ENCODE data around the gene PITPNC1. TPM values are rescaled to one million over a fixed set of nuclear protein-coding genes. Genes with fewer than 3 reads are reported as not detected.

The PITPNC1 gene
- total RNA-seq, 4 donors from 2014 or later: 1.9 to 12.4 (median 5.2) TPM

DNA sequence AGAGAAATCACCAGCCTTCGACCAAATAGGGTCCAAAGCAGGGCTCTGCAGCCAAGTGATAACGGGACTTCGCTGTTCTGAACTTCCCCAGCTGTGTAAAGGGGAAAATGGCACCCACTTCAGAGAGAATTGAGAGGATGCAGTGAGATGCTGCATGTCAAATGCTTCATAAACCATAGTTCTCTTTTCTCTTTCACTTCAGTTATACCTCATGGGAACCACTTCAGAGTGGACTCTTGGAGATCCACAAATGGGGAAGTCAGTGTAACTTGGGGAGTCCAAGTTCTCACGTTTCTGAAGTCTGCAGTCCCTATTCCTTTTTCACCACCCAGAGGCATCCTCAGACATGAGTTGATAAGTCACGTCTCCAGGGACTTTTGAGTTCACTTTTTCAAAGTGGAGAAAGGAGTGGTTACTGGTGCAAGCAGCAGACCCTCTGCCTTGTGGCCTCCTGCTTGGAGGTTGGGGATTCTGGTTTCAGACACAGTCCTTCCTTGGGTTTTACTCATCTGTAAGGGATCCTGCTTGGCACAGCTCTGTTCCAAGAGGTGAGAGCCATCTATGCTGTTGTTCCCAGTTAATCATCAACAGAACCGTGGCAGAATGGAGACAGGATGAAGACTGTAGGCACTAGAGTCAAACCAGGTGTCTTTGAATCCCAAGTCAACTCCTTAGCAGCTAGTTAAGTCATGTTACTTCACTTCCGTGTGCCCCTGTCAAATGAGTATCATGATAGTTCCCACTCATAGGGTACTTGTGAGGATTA, 217.2 kb downstream of the PITPNC1 start:
- no peak for DNase-seq
- Histone ChIP-seq H3K27me3 (no peaks in the 10 kb centered on the region), H3K4me3 (no peak overlapping the region), H3K4me1 (peaks cover 0 to 4% (median 0%) of the 10 kb centered on the region in 4 donors), H3K27ac (no peak overlapping the region), H3K9me3 (no peaks in the 10 kb centered on the region), H3K36me3 (no peaks in the 10 kb centered on the region)
- no peak for TF ChIP-seq POLR2A (IDR thresholded peaks at IDR 0.05)
- TF ChIP-seq, protein P1, sequence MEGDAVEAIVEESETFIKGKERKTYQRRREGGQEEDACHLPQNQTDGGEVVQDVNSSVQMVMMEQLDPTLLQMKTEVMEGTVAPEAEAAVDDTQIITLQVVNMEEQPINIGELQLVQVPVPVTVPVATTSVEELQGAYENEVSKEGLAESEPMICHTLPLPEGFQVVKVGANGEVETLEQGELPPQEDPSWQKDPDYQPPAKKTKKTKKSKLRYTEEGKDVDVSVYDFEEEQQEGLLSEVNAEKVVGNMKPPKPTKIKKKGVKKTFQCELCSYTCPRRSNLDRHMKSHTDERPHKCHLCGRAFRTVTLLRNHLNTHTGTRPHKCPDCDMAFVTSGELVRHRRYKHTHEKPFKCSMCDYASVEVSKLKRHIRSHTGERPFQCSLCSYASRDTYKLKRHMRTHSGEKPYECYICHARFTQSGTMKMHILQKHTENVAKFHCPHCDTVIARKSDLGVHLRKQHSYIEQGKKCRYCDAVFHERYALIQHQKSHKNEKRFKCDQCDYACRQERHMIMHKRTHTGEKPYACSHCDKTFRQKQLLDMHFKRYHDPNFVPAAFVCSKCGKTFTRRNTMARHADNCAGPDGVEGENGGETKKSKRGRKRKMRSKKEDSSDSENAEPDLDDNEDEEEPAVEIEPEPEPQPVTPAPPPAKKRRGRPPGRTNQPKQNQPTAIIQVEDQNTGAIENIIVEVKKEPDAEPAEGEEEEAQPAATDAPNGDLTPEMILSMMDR (IDR thresholded peaks at IDR 0.05): no peak

DNA sequence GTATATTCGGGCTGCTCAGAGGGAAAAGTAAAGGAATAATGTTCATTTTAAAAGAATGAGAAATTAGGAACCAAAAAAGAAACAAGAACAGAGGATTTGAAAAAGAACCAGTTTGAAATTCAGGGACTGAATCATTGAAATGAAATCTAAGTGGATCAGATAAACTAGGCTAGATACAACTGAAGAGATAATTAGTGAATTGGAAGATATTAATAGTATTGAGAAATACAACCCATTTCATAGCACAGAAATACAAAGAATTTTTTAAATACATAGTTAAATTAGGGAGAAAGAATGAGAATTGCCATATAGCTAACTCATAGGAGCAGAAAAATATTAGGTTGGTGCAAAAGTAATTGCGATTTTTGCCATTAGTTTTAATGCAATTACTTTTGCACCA, 223.3 kb downstream of the PITPNC1 start:
- no peaks in the 10 kb centered on the region for H3K36me3 ChIP-seq
- H3K4me3 ChIP-seq: no peak overlapping the region

DNA sequence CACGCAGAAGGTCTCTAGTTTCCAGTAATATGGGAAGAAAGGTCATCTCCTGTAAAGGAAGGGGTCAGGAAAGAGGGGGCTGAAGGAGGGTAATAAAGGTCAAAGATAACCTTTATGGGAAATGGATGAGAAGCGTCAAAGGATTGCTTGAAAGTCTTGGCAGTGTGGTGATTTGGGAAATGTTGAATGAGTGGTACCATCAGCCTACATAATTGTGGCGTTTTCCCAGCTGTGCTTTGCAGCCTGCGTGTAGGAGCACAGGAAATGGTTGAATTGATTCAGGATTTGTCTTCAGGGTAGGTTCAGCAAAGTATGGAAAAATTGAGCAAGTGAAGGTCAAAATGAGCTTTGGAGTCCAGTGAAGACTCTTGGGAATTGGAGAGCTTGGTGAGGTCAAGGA, 224.8 kb downstream of the PITPNC1 start:
- Histone ChIP-seq H3K9me3 (no peaks in the 10 kb centered on the region), H3K36me3 (no peaks in the 10 kb centered on the region), H3K27me3 (no peaks in the 10 kb centered on the region), H3K4me3 (no peak overlapping the region), H3K27ac (no peak overlapping the region), H3K4me1 (peaks cover 0 to 8% (median 0%) of the 10 kb centered on the region in 4 donors)
- no peak for DNase-seq
- TF ChIP-seq, protein P1 (IDR thresholded peaks at IDR 0.05): no peak
- TF ChIP-seq POLR2A (IDR thresholded peaks at IDR 0.05): no peak

More for the DNA sequence above, 223.3 kb downstream of the PITPNC1 start:
- H3K27ac ChIP-seq: no peak overlapping the region
- no peaks in the 10 kb centered on the region for H3K4me1 ChIP-seq
- H3K9me3 ChIP-seq: no peaks in the 10 kb centered on the region
- H3K27me3 ChIP-seq: no peaks in the 10 kb centered on the region
- TF ChIP-seq, protein P1 (IDR thresholded peaks at IDR 0.05): no peak
- no peak for TF ChIP-seq POLR2A (IDR thresholded peaks at IDR 0.05)
- no peak for DNase-seq

DNA sequence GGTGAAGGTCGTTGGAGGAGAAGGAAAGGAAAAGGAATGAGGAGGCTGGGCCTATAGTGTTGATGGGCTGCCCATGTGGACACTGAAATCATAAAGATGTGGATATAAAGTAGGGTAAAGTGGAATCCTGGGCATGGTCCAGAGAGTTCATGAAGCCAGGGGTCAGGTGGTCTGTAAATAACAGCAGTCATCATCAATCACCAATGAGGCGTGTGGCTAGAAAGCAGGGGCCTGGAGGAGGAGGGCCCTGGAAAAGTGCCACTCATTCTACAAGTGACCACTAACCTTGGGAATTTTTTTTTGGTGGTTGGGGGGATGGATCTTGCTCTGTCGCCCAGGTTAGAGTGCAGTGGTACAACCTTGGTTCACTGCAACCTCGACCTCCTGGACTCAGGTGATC, 225.4 kb downstream of the PITPNC1 start:
- no peaks in the 10 kb centered on the region for H3K36me3 ChIP-seq
- no peak for DNase-seq
- H3K9me3 ChIP-seq: no peaks in the 10 kb centered on the region
- H3K27ac ChIP-seq: no peak overlapping the region
- TF ChIP-seq, protein P1 (IDR thresholded peaks at IDR 0.05): no peak
- TF ChIP-seq POLR2A (IDR thresholded peaks at IDR 0.05): no peak
- H3K4me1 ChIP-seq: peaks cover 0 to 8% (median 0%) of the 10 kb centered on the region in 4 donors
- H3K4me3 ChIP-seq: no peak overlapping the region
- H3K27me3 ChIP-seq: no peaks in the 10 kb centered on the region

DNA sequence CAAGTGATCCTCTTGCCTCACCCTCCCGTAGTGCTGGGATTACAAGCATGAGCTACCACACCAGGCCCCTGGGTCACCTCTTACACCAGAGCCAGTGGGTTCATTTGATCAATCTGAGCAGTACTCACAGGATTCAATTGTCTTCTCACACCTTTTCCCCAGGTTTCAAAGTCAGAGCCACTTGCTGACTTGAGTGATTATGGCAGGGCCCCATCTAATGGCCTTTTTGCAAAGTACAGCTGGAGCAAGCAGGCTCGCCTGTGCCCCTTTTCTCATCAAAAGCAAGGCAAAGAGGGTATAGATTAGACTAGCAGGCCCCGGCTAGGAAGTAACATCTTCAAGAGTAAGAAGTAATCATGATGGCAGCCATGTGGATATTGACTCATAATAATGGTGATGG, 225.9 kb downstream of the PITPNC1 start:
- Histone ChIP-seq H3K9me3 (no peaks in the 10 kb centered on the region), H3K27me3 (no peaks in the 10 kb centered on the region), H3K27ac (no peak overlapping the region), H3K4me1 (peaks cover 0 to 8% (median 0%) of the 10 kb centered on the region in 4 donors), H3K36me3 (no peaks in the 10 kb centered on the region), H3K4me3 (no peak overlapping the region)
- DNase-seq: peak in 1 of 3 donors; percentile 58
- TF ChIP-seq, protein P1 (IDR thresholded peaks at IDR 0.05): peak in 4 of 6 experiments; percentile 27 to 55 (median 48)
- TF ChIP-seq POLR2A (IDR thresholded peaks at IDR 0.05): no peak

Data from Peyer's patch (tissue), 4 donors.